K562 (cell line): ENCODE measurements around the gene SLC9A3. TPM values are rescaled to one million over a fixed set of nuclear protein-coding genes. Genes with fewer than 3 reads are reported as not detected.
A peak's percentile ranks its signal among the peaks of the same experiment; 100 is the strongest.

Experiments used
- ATAC-seq: fragments of 200-7000 bp; cut with Tn5 transposase; 3 replicates; pipeline ENCODE4 v1.9.1; 2020; ENCODE audit warnings: moderate library complexity
- BruUV-seq: library from RNA; stranded (reverse); fragments of 400-500 nt; replicated peaks from 2 replicates; lab custom pipeline; 2021; lab: Mats Ljungman, UMichigan
- CTCF ChIA-PET: fragments of 300-600 bp; formaldehyde crosslinking; extraction: SDS; loops from one replicate; lab custom pipeline; 2021; ENCODE audit warnings: low intra/inter-chr PET ratio; lab: Yijun Ruan, JAX
- POLR2A ChIA-PET: fragments of 300-600, 350-650 bp; sonication (Branson Sonifier 250); formaldehyde crosslinking; extraction: SDS; loops from one replicate; lab custom pipeline; 2021; ENCODE audit warnings: antibody characterized with exemption, inconsistent platforms; lab: Yijun Ruan, JAX
- DNase-seq, 4 experiments: peaks; one replicate each; pipeline versions ENCODE4 v3.0.0 to v3.0.0-alpha.2; 2011 to 2018; ENCODE audit warnings: low spot score in 3 of 4, mixed read lengths in 3 of 4; ENCODE audit errors: extremely low read depth in 1 of 4
- FAIRE-seq: peaks from 2 replicates; lab custom pipeline; 2011; peaks lifted over from hg19 to GRCh38; lab: Jason Lieb, UNC
- H2AFZ ChIP-seq: 2 replicates; pipeline ENCODE4 v1.6.0; 2011; ENCODE audit warnings: low read depth, low read length, control low read depth, inconsistent platforms
- H3K27ac ChIP-seq: fragments of 200-600 bp; 3 replicates; pipeline ENCODE4 v1.8.0; 2011; ENCODE audit warnings: low read depth, mild to moderate bottlenecking, control low read depth, inconsistent platforms, low read length, moderate library complexity, mixed read lengths; ENCODE audit errors: extremely low read depth
- H3K27me3 ChIP-seq, 2 experiments: fragments of 300-600 bp in 1 of 2; 2 replicates in 1 of 2; 3 replicates in 1 of 2; pipeline versions ENCODE4 v1.6.0 to v1.8.0; 2011; ENCODE audit warnings: inconsistent platforms in 2 of 2, low read length in 2 of 2, mild to moderate bottlenecking in 1 of 2, mixed read lengths in 1 of 2, moderate library complexity in 1 of 2; ENCODE audit not compliant: control insufficient read depth in 2 of 2, insufficient read depth in 2 of 2
- H3K36me3 ChIP-seq: fragments of 300-600 bp; 3 replicates; pipeline ENCODE4 v1.8.0; 2011; ENCODE audit warnings: mild to moderate bottlenecking, low read length, inconsistent platforms; ENCODE audit not compliant: control insufficient read depth, insufficient read depth
- H3K4me1 ChIP-seq, 2 experiments: fragments of 200-600 bp in 1 of 2; replicated peaks in 1 of 2; 2 replicates in 1 of 2; 3 replicates in 1 of 2; pipeline versions ENCODE4 v1.5.1 to v1.8.0; 2011; ENCODE audit warnings: inconsistent platforms in 2 of 2, low read length in 2 of 2, mild to moderate bottlenecking in 1 of 2, mixed read lengths in 1 of 2, moderate library complexity in 1 of 2; ENCODE audit not compliant: control insufficient read depth in 2 of 2, insufficient read depth in 2 of 2
- H3K4me2 ChIP-seq: 2 replicates; pipeline ENCODE4 v1.6.1; 2011; ENCODE audit warnings: low read length, control low read depth, inconsistent platforms, mixed read lengths; ENCODE audit not compliant: insufficient read depth
- H3K4me3 ChIP-seq: fragments of 200-600 bp; sonication (generic), shearing (Covaris generic); 2 replicates; pipeline ENCODE4 v1.5.1; 2016; ENCODE audit warnings: control low read depth, inconsistent platforms
- H3K79me2 ChIP-seq: fragments of 200-600 bp; 3 replicates; pipeline ENCODE4 v1.8.0; 2011; ENCODE audit warnings: low read length, inconsistent platforms; ENCODE audit not compliant: control insufficient read depth, insufficient read depth
- H3K9ac ChIP-seq, 2 experiments: 2 replicates each; pipeline versions ENCODE4 v1.6.0 to v1.6.1; 2011; ENCODE audit warnings: low read depth in 2 of 2, low read length in 2 of 2, control low read depth in 1 of 2, inconsistent platforms in 1 of 2, mild to moderate bottlenecking in 1 of 2, mixed read lengths in 1 of 2; ENCODE audit not compliant: insufficient read depth in 1 of 2
- H3K9me1 ChIP-seq: one replicate; pipeline ENCODE4 v1.6.0; 2011; ENCODE audit warnings: inconsistent platforms, mild to moderate bottlenecking, low read length, moderate library complexity; ENCODE audit not compliant: control insufficient read depth, insufficient read depth
- H3K9me3 ChIP-seq: replicated peaks from 2 replicates; pipeline ENCODE4 v1.5.1; 2011; ENCODE audit warnings: low read depth, low read length, inconsistent platforms; ENCODE audit not compliant: control insufficient read depth, insufficient read depth
- H4K20me1 ChIP-seq: replicated peaks from 2 replicates; pipeline ENCODE4 v1.6.1; 2011; ENCODE audit warnings: low read length, inconsistent platforms, mixed read lengths; ENCODE audit not compliant: control insufficient read depth, insufficient read depth
- BDP1 ChIP-seq: IDR thresholded peaks from 3 replicates; pipeline ENCODE4 v1.6.1; 2011; ENCODE audit not compliant: insufficient read length, insufficient read depth
- TFE3 ChIP-seq: fragments of 450-650 bp; formaldehyde crosslinking; IDR thresholded peaks from 2 replicates; pipeline ENCODE4 v1.4.0; 2020; ENCODE audit warnings: mild to moderate bottlenecking, mixed read lengths
- ZNF644 ChIP-seq: fragments of 200-800 bp; sonication (Bioruptor generic); IDR thresholded peaks from 2 replicates; pipeline ENCODE4 v1.6.1; 2016; ENCODE audit warnings: low read depth, missing genetic modification characterization, missing compliant biosample characterization
- WGBS: fragments of 100-300 bp; shearing (Covaris generic); methylation state at CpG from one replicate; pipeline ENCODE4 v1.1.6; 2016; ENCODE audit warnings: low coverage, mixed read lengths; ENCODE audit not compliant: insufficient coverage; ENCODE audit errors: missing lambda C conversion rate; 5-methylcytosine and 5-hydroxymethylcytosine counted together
- in situ Hi-C: fragments of 300-500 bp; cut with MboI; formaldehyde crosslinking; loops from 4 replicates; pipeline ENCODE4 v1.15.0; 2018; ENCODE audit warnings: inconsistent platforms, mixed read lengths
- intact Hi-C: fragments of 100-400 bp; cut with micrococcal nuclease; formaldehyde crosslinking; loops from 2 replicates; pipeline ENCODE4 v1.14.2; 2022
- polyA plus RNA-seq, 8 experiments: library from polyadenylated mRNA; depleted of rRNA in 4 of 8; stranded (reverse) in 5 of 8; unstranded in 3 of 8; fragments of >200 nt; fragmentation: Nextera tagmentation in 2 of 8; fragmentation: Illumina TruSeq in 1 of 8; extraction: Ambion mirVana in 2 of 8; extraction: Trizol in 1 of 8; gene quantifications; 2 replicates each; pipeline versions ENCODE4 v1.2.1 to v1.2.3, GENCODE V29; 2011 to 2014; ENCODE audit warnings: inconsistent platforms in 1 of 8, missing spikeins in 1 of 8
- total RNA-seq, 7 experiments: library from RNA; depleted of rRNA in 6 of 7; stranded (reverse); fragments of >200 nt in 6 of 7; fragmentation: Illumina TruSeq in 2 of 7; extraction: Trizol in 2 of 7; gene quantifications; 2 replicates each; pipeline versions ENCODE4 v1.2.1 to v1.2.3, GENCODE V29; 2011 to 2021; ENCODE audit warnings: low replicate concordance in 1 of 7

SLC9A3 gene
- total and polyA plus RNA-seq, 9 of the 15 experiments (the other 6 are each of a cell fraction or from before 2014, with no cell fraction given) = 1.5 to 5.8 (median 3.7) TPM; not detected in 2

DNA sequence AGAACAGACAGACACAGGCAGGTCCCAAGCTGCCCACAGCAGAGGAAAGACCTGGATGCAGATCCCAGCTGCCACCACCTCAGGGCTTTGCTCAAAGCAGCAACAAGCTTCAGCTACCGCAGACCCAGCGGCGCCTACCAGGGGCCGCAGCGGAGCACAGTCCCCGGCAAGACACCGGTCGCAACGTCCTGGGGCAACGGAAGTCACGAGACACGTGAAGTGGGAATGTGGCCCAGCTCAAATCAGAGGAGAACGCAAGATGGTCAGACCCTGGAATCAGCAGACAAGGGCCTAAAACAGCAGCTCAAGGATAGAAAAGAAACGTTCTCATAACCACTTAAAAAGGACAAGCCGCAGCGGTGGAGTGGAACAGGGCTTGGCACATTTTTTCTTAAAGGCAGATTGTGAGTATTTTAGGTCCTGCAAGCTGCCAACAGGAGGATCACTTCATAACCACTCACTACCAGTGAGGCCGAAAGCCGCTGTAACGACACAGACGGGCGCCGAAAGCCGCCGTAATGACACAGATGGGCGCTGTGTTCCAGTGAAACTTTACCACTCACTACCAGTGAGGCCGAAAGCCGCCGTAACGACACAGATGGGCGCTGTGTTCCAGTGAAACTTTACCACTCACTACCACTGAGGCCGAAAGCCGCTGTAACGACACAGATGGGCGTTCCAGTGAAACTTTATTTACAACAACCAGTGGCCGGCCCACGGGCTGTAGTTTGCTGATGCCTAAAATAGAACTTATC is 21.7 kb downstream of the SLC9A3 start:
- H3K9me1 ChIP-seq = peaks cover 3% of the 10 kb centered on the region
- H3K4me2 ChIP-seq = no peak overlapping the region
- H3K79me2 ChIP-seq = no peaks in the 10 kb centered on the region
- in situ Hi-C loops (no loop called here), intact Hi-C loops (no loop called here)
- FAIRE-seq = no peak
- ChIA-PET CTCF (no interaction called here), POLR2A (interaction anchor here (0.6 to 1.2 kb wide), 4 partner anchors 9 to 373 kb away, joined by 3 read pairs; no protein-coding TSS in a partner anchor)
- H3K9me3 ChIP-seq = no peaks in the 10 kb centered on the region
- peaks cover 0 to 46% of the 10 kb centered on the region in 2 experiments; a peak in 3 of 5 replicates for H3K4me1 ChIP-seq
- BruUV-seq = no TSS peak
- H3K9ac ChIP-seq = no peak overlapping the region
- 36% methylated on average over 36 of the region's 36 CpGs for WGBS
- H3K27me3 ChIP-seq = peaks cover 63 to 83% of the 10 kb centered on the region in 2 experiments
- no peak overlapping the region for H3K27ac ChIP-seq
- H3K36me3 ChIP-seq = no peaks in the 10 kb centered on the region
- ATAC-seq = peak; percentile 33
- no peak overlapping the region for H3K4me3 ChIP-seq
- H4K20me1 ChIP-seq = peaks cover 11% of the 10 kb centered on the region
- no peak for DNase-seq
- TF ChIP-seq ZNF644 (tag) (no peak), BDP1 (no peak), TFE3 (peak; percentile 13; the same call in 1 of the 2 replicates)
- H2AFZ ChIP-seq = no peak overlapping the region
